Hepatic stellate cell (primary cell): ENCODE data around the gene LSM4.

Source experiments
- DNase-seq: peaks from one replicate; pipeline ENCODE4 v3.0.0; 2011; ENCODE audit warnings: low spot score

LSM4 gene

DNA sequence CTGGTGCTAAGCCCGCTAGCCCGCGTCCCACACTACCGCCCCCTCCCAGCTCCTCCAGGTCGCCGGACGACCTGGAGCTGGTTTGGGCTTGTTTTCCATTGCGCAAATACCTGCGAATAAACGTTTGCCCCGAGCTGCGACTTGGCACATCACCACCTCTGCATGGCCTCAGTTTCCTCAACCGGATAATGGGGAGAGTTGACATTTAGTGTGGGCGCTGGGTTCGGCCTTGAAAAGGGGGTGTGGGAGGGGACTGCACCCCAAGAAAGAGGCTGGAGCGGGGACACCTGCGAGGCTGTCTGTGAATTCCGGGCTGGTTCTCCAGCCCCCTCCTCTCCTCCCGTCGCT, 30.4 kb downstream of the LSM4 start:
- DNase-seq: peak; percentile 35

DNA sequence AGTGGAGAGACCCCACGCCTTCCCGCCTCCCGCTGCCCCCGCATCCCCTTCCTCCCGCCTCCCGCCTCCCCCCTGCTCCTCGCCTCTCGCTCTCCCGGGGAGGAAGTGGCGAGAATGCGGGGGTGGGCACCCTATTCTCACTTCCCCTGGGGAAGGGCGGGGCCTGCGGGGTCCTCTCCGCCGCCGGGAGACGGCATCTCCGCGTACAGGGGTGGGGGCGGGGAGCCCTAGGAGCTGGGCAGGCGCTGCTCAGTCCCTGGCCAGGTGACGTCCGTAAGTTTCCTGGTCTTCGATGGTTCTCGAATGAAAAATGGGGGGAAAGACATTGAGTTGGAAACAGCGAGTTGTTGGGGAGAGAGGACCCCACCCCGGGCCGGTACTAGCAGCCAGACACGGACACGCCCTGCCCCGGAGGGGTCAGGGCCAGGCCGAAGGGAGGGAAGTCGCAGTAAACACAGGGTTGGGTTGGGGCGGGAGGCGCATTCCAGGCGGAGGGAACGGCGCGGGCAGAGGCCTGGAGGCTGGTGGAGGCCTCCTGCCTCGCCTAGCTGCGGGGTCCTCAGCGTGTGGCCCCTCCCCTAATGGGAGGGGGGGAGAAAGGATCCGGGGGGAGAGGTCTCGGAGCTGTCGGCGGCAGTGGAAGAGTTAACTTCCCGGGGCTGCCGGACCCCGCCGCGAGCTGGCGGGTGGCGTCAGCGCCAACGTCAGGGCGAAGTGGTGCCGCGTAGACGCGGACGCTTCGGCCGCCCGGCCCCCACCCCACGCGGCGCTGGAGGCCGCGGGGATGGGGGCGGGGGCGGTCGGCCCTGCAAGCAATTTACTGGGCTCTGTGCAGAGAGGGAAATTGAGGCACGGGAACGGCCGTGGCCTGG, 31.1 kb downstream of the LSM4 start:
- DNase-seq: peak; percentile 82

DNA sequence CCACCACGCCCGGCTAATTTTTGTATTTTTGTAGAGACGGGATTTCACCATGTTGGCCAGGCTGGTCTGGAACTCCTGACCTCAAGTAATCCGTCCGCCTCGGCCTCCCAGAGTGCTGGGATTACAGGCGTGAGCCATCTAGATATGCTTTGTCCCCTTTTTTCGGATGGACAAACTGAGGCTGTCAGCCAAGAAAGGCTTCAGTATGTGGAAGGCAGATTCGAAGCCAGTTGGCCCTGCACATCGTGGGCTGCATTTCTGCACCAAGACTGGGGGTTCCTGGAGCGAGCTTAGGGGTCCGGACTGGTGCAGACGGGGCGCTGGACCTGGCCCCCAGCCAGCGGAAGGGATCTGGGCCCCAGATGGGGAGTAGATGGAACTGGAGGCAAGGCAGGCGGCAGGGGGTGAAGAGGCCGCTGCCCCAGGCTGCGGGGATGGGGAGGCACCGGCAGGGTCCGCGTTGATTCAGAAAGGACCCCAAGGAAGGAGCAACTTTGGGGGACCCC, 31.8 kb downstream of the LSM4 start:
- DNase-seq: no peak

DNA sequence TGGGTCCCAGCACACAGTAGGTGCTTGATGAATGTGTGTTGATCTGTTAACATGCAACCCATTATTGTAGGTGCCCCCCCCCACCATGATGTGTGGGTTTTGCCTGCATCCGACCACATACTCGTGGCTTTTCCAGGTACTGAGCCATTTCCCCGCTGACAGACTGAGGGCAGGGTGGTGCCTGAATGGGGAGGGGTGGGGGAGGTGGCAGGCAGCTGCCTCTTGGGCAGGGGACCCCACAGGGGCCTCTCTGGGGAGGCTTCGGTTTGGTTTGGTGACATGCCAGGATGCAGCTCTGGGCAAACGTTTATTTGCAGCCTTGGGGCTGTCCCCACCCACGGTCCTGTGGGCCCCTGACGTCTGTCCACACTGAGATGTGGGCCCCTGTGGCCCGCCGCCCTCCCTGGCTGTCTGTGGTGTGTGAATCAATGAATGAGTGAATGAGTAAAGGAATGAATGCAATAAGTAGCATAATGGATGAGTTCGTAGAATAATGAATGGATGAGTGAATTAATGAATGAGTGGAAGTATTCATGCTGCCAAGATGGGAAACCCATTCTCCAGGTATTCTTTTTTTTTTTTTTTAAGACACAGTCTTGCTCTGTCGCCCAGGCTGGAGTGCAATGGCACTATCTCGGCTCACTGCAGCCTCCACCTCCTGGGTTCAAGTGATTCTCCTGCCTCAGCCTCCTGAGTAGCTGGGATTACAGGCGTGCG, 32.4 kb downstream of the LSM4 start:
- no peak for DNase-seq

DNA sequence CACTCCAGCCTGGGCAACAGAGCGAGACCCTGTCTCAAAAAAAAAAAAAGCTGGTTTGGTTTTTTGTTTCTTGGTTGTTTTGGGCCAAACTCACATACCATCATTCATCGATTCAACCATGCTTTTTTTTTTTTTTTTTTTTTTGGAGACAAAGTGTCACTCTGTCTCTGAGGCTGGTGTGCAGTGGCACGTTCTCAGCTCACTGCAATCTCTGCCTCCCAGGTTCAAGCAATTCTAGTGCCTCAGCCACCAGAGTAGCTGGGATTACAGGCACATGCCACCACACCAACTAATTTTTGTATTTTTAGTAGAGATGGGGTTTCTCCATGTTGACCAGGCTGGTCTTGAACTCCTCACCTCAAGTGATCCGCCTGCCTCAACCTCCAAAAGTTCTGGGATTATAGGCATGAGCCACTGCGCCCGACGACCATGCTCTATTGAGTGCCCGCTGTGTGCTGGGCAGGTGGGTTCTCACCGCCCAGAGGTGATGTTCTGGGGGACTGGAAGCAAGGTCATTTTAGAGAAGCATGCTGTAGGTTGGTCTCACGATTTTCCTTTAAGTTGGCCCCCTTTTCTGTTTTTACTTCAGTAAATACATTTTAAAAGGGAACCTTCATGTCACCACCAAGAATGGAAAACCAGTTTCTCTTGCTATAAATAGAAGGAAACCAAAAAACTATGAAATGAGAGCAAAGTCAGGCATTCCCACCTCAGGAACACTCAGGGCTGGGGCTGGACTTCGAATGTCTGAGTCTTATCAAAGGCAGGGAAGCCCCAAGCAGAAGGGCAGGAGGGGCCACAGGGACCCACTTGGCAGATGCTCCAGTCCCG, 33.2 kb downstream of the LSM4 start:
- DNase-seq: no peak

DNA sequence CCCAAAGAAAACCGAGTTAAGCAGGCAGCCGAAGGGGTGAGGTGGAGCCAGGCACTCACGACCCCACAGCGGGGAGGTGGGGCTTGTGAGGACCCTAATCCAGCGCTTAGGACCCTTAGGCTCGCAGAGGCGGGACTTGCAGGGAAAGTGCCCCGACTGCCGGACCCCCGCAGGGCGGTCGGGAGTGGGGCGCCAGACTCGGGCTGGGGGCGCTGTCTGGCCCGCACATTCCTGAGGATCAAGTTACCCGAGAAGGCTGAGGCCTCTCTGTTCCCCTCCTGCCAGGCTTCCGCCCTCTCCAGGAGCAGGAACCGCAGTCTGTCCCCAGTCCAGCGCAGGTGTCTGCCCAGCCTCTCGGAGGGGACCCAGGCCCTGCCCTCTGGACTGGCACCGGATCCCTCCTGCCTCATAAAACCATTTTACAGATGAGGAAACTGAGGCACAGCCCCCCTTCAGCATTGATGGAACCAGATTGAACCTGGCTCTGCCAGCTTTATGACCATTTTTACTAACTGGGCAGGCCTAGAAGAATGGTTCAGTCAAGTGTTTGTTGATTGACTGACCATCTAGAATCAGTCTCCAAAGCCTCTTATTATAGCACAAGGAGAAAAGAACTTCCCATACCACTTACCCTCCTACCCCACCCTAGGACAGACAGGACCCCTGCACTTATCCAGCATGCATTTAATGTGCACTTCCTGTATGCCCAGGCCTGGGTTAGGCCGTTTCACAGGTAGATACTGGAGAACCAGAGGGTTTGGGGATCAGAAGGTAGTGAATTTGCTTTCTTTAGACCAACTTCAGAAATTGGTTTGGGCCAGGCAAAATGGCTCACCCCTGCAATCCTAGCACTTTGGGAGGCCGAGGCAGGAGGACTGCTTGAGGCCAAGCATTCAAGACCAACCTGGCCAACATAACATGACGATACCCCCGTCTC, 34.8 kb downstream of the LSM4 start:
- no peak for DNase-seq

DNA sequence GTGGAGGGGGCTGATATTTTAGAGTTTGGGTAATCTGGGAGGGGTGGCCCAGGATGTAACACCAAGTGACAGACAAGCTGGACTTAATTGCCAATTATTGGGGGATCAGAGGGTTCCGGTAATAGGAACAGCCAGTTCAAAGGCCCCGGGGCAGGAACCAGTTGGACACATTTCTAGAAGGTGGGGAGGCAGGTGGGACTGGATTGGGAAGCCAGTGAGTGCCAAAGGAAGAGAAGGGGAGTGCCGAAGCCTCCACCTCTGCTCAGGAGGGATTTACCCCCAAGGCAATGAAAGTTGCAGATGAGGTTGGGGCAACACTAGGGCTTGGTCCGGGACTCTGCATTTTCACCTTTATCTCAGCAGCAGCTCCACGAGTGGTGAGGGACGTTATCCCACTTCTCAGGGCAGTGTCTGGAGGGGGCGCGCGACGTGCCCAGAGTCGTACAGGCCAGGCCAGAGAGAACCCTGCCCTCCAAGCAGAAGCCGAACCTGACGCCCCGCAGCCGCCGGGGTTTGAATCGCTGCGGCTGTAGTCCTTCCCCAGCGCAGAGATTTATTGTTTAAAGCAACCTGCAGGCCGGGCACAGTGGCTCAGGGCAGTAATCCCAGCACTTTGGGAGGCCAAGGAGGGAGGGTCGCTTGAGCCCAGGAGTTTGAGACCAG, 35.8 kb downstream of the LSM4 start:
- DNase-seq: no peak

DNA sequence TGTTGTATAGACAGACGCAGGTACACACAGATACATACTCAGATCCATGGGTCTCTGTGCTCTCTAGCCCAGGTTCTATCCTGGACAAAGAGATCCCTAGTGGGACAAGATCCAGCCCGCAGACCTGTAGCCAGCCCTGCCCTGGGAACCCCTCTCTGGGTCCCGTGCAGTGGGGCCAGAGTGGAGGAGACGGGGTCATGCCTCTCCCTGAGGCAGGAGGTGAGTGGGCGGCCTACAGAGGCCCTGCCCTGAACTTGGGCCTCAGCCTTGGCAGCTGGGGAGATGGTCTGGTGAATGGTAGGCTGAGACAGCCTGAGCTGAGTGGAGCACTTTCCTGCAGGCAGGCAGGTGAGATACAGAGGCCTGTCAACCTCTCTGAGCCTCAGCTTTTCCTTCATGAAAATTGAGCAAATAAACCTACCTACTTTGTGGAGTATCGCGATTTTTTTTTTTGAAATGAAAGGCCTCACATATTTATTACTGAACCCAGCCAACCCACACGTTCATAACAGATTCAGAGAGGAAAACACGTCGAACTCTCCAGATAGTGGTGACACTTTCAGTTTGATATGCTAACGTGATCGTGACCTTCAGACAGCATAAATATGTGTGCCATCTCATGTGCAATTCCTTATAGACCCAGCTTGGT, 38.0 kb downstream of the LSM4 start:
- DNase-seq: no peak

DNA sequence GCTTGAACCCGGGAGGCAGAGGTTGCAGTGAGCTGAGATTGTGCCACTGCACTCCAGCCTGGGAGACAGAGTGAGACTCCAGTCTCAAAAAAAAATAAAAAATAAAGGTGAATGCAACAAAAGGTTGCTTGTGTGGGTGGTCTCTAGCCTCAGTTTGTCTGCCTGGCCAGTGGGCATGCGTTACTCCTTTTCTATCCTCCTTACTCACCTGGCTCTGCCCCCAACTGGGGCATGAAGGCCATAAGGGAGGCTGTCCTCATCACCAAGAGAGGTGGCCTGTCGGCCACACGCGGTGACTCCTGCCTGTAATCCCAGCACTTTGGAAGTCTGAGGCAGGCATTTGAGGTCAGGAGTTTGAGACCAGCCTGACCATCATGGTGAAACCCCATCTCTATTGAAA, 39.5 kb downstream of the LSM4 start:
- no peak for DNase-seq

DNA sequence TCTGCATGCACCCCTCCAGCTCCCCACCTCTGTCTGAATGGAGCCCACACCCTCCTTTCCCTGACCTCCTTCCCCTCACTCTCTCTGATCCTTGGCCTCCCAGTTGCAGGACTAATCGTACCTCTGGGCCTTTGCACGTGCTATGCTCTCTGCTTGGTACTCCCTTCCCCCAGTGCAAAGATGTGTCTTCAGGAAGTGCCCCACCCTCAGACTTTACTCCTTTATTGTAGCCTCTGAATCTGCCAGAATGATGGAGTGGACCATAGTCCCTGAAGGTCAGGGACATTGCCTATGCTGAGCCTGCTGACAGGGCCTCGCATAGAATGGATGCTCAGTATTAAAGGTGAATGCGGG, 40.1 kb downstream of the LSM4 start:
- no peak for DNase-seq

DNA sequence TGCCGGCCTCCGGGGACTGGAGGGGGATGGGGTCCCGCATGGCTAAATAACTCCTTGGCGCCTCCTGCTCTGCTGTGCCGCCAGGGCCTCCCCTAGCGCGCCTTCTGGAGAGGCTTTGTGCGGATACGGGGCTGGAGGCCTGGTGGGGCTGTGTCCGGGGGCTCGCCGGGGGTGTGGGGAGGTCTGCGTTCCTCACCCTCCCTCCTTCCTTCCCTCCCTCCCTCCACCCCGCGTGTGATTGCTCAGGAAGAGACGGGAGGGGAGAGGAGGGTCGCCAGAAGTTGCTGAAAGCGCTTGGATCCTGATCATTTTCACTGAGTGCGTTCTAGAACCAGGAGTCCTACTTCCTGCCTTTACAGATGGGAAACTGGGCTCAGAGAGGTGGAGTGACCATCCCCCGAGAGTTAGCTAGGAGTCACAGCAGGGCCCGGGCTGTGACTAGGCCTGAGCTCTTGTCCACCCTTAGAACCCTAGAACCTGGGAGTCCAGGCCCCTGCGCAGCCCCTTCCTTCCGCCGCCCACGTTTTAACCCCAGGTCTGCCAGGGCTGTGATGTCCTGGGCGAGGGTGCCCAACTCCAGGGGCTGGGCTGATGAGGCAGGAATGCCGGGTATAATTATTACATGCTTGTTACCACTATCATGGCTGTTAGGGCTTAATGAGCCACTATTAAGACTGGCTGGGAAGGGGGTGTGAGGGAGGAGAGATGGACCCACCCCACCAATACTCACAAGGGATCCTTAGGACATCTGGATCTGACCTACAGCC, 40.7 kb downstream of the LSM4 start:
- no peak for DNase-seq

DNA sequence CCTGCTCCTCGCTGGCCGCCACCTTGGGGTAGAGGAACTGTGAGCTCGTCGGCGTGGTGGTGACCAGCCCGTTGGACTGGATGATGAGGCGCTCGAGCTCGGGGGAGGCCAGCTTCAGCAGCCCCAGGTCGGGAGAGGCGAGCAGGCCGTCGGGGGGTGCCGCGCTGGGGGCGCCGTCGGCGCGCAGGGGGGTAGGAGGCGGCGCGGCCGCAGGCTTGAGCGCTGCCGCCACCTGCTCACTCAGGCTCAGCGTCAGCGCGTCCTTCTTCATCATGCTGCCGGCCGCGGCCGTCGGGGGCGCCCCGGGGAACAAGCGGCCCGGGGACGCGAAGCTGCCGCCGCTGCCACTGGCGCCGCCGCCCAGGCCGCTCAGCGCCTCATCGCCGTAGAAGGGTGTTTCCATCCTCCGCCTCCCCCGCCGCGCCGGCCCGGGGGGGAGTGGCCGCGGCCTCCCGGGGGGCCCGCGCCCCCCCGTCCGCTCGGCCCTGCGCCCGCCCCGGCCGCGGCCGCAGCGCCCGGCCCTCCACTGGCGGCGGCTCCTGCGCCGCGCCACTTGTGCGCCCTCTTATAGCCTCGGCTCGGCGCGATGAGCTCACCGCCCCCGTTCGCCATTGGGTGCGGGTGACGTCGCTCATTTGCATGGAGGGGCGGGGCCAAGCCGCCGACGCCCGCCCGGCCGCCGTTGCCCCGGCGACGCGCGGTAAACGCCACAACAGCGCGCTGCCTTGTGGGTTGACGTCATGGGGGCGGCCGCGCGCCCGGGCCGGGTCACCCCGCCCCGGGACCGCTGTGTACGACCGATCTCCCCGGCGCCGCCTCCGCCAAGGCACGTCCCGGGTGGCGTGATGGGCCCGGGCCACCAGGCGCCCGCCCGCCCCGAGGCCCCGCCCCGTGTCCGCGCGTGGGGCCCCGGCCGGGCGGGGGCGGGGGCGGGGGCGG, 41.5 kb downstream of the LSM4 start, which contains the start of gene JUND:
JUND (minus strand) TSS at position 541 of the 939 bp plus-strand sequence; CDS start at position 403, 138 bp downstream.
- DNase-seq: peak; percentile 96

DNA sequence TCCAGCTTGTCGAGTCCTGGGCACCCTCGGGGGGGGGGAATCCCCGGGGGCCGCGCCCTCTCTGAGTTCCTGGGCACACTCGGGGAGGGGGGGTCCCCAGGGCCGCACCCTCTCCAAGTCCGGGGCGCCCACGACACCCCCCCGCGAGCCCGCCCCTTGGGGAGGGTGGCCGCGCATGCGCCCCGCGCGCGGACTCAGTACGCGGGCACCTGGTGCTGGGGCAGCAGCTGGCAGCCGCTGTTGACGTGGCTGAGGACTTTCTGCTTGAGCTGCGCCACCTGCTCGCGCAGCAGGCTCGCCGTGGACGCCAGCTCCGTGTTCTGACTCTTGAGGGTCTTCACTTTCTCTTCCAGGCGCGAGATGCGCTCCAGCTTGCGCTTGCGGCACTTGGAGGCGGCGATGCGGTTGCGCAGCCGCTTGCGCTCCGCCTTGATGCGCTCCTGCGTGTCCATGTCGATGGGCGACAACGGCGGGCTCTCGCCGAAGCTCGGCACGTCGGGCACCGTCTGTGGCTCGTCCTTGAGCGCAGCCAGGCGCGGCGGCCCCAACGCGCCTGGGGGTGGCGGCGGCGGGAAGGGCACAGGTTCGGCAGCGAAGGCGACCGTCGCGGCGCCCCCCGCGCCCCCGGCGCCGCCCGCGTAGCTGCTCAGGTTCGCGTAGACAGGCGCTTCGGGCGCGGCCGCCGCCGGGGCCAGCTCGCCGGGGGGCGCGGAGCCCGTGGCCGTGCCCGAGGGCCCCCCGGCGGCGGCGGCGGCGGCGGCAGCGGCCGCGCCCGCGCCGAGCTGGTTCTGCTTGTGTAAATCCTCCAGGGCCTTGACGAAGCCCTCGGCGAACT, 42.4 kb downstream of the LSM4 start:
- DNase-seq: peak; percentile 87

DNA sequence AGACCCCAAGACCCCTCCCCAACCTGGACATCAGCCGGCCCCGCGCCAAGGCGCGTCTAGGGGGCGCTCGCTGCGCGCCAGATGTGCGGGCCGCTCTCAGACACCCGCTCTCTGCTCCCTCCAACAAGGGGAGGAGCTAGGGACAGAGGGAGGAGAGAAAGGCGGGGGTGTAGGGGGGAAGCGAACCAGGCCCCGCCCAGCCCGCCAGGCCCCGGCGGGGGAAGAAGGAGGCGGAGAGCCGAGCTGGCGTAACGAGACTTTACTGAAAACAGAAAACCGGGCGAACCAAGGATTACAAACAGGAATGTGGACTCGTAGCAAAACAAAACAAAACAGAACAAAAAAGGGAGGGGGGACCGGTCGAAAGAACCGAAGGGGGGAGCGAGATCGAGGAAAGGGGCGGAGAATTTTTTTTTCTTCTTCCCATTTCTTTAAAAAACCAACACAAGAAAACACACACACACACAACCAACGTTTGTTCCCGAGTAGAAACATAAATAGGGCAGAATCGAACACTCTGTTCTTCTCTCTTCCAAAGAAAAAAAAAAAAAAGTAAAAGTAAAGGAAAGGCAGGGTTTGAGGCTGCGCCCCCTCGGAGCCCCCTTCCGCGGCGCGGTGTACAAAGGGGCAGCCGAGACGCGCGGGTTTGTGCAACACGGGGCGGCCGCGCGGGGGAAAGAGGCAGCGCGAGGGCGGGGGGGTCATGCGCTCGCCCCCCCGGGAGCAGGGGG, 43.2 kb downstream of the LSM4 start:
- DNase-seq: peak; percentile 92

DNA sequence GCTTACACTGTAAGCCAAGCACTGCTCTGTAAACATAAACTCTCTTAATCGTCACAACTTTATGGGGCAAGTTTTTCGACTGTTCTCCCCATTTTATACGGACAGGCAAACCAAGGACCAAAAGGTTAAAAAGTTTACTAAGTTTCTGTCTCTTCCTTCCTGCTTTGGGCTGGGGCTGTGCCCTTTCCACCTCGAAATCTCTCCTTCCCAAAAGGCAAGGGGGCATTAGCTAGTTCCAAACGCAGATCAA, 43.7 kb downstream of the LSM4 start:
- DNase-seq: no peak

DNA sequence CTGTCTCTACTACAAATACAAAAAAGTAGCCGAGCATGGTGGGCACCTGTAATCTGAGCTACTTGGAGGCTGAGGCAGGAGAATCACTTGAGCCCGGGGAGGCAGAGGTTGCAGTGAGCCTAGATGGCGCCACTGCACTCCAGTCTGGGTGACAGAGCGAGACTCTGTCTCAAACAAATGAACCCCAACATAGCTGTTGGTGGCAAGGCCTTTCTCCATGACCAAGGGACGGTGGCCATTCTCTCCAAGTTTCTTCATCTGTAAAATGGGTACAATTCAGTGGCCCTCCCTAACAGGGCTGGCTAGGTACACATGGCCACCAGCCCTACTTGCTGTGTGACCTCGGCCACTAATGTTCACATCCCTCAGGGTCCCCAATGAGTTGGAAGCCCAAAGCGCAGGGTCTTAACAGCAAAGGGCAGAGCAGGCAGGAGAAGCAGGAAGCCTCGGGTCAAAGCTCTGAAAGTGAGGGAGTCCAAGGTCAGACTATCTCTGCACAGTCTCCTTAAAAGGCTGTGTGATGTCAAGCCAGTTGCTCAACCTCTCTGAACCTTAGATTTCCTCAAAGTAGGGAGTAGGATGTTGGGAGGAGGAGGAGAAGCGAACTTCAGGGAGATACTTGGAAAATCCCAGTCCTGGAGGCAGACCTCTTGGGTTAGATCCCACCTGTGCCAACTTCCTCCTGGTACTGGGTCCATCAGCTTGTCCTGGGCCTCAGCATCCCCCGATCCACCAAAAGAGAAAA, 44.2 kb downstream of the LSM4 start:
- no peak for DNase-seq
